GM04504 (cell line): ENCODE measurements around the gene ETFB.

Experiments used
- DNase-seq: peaks from one replicate; pipeline ENCODE4 v3.0.0-alpha.2; 2012; ENCODE audit warnings: low read depth

Gene ETFB

DNA sequence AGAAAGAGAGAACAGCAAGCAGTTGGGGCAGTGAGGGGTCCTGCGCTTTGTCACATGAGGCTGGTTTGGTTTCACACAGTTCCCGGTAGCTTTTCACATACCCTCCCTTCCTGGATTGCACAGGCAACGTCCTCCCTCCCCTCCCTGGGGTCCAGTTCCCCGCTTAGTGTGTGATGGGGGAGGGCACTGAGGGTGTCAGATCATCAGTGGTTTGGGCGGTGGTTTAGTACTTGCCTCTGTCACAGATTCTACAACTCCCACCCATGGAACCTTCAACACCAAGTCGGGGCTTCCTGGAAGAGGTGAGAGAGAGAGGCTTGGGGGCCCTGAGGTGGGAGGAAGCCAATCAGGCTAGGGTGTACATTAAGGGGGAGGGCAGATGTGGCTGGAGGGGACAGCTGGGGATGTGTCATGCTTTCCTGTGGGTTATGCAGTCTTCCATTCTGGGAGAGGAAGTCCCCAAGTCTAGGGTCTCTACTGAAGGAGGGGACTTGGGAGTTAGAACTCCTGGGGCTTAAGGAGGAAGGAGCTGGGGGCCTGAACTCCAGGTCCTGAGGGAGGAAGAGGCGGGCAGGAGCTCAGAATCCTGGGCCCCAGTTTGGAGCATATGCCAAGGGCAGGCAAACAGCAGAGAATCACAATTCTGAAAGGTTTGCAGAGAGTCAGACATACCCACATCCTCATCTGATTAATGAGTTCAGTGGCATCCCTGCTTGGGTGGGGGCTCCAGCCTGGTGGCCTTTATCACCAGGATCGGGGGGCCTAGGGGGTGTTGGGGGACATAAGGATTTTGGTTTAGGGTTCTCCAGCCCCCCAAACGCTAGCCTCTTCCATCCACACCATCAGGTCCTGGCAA, 6.7 kb upstream of the ETFB start, which contains the start of gene NKG7:
Gene NKG7 (minus strand): TSS at position 6 of the 856 bp plus-strand sequence. CDS start 119 bp downstream, outside the sequence.
- no peak for DNase-seq

DNA sequence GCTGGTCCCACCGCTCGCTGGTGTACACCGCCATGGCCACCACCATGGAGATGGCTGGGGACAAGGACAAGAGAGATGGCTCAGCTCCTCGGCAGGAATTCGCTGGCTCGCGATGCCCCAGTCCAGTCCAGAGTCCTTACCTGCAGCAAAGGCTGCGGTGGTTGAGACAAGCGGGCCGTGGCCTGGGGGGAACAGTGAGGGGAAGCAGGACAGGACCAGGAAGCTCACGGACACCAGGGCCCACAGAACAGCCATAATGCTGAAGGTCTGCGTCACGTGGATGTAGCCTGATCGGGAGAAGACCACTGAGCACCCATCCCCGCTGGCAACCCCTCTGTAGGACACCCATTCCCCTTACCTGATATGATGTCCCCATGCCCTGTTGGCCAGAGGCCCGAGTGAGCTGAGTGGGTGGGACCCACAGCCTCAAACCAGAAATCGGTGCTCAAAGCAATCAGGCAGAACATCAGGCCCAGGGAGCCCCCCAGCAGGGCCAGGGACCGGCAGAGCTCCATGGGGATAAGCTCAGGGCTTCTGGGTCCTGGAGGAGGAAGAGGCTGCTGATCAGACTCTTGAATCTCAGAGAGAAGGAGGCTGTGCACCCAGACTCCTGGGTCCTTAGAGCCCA, 5.9 kb upstream of the ETFB start:
- no peak for DNase-seq

DNA sequence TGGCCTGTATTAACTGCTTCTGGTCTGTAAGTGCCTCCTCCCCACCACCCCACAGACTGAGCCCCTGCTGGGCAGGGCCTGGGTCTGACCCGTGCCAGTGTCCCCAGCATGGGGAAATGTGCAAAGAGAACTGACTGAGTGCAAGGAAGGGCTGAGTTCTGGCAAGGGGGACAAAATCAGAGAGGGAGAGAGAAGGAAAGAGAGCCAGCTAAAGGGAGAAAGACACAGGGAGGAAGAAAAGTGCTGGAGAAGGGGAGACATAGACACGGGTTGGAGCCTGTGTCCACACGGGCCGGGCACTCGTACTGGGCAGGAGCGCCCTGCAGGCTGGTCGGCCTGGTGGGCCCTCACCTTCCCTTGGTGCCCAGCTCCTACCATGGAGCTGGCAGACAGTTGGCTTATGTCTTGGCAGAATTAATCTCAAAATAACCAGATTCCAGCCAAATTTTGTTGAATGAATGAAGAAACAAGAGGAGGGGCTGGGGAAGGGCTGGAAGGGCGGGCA, 5.0 kb upstream of the ETFB start:
- DNase-seq, result no peak

DNA sequence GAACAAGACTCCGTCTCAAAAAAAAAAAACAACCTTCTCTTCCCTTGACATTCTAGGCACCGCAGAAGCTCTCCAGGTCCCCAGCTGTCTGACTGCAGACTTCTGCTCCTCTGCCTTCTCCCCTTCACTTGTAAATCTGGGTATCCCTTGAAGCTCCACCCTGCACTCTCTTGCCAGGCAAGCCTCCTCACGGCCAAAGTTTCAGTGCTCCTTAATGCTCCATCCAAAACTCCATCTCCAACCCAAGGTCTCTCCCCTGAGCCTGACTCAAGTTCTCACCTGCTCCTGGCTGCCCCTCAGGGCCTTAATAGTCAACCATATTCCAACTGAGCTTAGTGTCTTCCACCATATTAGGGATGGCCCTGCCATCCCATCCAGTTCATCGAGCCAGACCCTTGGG, 4.0 kb upstream of the ETFB start:
- no peak for DNase-seq

DNA sequence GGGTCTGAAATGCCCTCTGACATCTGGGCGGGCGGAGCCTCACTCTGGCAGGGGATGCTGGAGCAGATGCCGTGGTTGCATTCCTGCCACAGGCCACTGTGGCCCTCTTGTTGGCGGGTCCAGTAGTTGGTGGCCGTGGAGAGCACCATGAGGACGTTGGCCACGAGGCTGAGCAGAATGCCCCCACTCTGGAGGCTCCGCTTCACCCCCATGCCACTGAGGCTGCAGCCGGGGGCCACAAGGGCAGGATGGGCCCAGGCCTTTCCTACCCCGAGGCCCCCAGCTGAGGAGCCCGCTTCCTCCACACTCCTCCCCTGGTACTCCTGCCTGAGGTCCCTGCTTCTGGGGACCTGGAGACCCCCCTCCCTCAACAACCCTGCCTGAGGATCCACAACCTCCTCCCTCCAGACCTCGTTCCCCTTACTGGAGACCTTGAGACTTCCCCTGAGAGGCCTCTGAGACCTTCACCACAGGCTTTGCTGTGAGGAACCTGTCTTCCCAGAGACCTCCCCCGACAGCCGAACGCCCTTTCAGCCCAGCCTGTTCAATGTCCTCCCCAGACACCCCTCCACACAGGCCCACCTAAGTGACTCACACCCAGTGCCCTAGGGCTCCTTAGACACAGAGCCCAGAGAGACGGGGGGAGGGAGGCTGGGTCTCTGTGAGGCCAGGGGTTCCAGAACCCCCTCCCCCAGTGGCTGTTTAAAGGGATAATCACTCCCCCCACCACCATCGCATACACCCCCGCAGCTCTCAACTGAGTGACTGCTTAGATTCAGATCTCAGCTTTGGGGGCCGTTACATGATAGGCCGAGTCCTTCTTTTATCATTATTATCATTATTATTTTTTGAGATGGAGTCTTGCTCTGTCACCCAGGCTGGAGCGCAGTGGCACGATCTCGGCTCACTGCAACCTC, 2.4 kb upstream of the ETFB start, which contains the start of gene CLDND2:
Gene CLDND2 (minus strand): TSS at position 638 of the 917 bp plus-strand sequence. CDS start 426 bp downstream, at position 212.
- DNase-seq, result no peak

DNA sequence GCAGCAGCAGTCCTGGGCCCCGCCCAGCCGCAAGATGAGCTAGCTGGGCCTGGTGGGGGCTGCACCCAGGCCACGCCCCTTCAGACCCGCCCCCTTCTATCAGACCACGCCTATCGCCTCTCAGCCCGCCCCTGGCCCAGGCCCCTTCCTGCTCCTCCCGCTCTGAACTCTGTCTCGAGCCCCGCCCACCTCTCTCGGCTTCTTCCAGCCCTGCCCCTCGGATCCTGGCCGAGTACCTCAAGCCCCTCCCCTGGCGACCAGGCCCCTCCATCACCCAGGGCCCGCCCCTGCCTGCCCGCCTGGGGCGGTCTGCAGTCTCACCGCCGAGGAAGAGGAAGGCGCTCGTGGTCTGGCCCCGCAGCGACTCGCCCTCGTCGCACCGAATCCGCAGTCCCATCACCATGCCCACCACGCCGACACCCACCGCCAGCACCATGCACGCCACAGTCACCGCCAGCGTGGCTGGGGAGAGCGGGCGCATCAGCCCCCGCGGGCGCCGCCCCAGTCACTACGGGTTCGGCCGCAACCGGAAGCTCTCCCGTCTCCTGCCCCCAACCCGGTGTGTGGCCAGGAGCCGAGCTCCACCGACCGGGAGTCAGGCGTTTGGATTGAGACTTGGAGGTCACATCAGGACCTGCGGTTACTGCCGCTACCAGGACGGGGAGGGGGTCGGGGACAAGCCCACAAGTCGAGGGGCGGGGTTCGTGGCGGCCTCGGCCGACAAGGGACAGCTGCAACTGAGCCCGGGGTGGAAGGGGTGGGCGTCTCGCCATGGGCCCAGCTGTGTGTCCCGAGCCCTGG, 1.6 kb upstream of the ETFB start:
- DNase-seq, result peak; percentile 97

DNA sequence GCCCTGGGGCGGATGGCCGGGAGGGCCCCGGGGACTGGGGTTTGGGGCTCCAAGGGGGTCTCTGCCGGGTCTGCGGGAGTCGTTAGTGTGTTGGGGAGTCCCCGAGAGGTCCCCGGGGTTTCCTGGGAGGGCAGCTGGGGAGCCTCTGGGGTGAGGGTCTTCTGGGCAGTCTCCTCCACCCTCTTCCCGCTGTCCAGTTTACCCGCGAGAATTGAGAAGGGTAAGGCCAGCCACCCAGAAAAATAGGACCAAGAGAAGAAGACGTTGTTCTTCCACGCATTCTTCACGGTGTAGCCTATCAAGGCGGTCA, 1.0 kb upstream of the ETFB start:
- DNase-seq, result no peak

DNA sequence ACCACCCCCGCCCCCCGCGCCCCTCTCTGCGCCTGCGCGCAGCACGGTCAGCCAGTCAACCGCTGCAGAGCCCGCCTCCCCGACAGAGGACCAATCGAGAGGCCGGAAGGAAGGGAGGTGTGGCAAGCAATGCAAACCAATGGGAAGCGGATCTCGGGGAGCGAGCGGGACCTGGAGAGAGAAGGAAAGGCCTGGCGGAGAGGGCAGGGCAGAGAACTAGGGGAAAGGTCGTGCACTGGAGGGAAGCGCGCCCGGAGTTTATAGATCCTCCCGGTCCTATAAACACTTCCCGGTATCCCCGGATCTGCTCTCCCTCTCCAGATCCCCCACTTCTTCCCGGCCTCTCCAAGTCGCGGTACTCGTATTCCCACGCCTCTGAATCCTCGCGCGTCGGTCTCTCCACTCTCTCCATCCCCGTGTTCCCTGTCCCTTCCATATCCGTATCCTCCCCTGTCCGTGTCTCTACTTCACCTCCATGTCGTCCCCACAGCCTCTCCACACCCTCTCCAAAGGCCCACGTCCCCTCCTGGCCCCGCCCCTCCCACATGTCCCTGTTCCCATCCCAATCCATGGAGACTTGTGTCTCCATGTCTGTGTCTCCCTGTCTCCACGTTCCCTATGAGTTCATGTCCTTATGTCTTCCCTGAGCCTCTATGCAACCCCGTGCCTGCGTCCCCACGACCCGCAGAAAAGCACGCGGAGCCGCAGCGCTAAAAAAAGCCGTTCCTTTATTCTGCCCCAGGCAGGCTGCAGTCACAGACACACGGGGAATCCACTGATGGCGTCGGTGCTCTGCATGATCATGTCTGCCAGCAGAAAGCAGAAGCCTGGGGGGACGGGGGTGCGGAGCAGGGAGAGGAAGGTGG, 434 bp upstream of the ETFB start:
- peak; percentile 97 for DNase-seq

DNA sequence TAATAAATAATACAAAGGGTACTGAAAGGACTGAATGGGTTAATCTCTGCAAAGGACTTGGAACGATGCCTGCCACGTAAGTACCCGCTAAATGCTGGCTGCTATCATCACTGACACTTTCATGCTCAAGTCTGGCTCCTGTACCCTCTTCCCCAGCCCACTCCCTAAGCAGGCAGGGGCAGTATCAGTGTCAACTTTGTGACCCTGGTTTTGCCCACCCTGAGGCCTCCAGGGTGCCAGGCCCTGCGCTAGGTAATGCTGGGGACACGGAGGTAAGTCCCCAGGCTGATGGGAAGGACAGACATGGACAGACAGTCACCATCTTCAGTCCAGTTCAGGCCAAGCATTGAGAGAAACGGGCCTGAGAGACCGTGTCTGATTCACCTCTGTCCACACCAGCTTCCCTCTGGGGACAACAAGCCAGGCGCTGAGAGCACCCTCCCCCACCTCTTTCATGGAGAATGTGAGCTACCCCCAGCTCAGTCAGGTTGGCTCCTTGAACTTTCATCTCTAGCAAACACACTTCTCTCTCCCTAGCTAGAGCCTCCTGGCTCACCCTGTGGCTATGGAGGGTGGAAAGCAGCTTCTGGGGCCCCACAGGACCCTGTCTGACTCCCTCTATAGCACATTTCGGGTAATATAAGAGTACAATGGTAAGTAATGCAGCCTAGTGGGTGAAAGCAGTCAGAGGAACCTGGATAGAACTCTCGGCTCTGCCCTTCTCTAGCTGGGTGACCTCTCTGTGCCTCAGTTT, 800 bp downstream of the ETFB start:
- no peak for DNase-seq

DNA sequence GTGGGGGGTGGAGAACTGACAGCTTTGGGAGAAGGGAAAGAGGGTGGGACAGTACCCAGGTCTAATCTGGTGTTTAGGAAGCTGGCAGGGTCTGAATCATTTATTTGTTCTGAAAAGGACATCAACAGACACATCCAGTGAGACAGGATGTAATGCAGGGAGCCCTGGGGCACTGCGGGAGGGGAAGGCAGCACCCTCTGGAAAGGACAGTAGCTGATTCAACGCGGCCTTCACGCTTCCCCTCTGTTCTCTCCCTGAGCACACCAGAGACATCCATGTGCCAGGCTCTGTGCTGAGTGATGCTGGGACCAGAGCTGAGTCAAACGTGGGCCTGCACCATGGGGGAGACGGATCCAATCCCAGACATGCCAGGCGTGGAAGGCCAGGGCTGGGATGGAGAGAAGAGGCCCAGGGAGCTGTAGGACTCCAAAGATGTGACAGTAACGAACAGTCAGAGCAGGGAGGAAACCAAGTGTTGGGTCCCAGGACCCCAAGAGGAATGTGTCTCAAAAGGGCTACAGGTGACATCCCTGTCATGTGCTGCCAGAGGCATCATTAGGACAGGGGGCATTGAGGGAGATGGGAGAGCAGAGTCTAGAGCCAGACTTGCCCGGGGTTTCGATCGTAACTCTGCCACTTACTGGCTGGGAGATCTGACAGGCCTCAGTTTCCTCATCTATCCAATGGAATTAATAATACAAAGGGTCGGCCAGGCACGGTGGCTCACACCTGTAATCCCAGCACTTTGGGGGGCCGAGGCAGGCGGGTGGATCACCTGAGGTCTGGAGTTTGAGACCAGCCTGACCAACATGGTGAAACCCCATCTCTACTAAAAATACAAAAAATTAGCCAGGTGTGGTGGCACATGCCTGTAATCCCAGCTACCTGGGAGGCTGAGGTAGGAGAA, 1.7 kb downstream of the ETFB start:
- no peak for DNase-seq

DNA sequence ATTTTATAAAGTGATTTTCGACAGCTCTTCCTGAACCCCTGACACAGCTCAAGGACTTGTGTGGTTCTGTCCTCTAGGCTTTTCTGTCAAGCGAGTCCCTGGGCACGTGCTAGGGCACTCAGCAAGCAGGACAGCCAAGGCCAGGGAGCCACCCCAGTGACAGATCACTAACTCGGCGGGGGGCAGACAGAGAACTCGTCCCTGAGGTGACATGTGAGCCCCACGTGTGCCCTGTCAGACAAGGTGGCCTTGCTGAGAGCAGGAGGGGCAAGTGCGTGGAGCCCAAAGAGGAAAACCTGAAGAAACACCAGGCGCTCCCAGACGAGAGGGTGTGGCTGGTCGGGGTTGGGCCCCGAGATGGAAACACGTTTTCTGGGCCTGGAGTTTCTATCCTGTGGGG, 4.9 kb downstream of the ETFB start:
- DNase-seq, result no peak

DNA sequence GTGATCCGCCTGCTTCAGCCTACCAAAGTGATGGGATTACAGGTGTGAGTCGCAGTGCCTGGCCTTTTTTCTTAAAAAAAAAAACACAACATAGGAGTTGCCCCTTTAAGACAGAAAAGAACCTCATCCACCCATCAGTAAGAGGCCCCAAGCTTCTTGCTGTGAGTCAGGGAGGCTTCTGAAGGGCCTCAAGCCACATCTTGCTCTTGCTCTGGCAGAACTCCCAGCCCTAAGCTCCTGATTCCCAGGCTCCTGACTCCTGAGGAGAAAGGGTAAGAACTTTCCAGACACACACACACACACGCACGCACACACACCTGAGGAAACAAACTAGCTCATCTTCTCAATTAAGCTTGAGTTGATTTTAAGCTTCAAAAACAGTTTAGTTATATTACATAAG, 6.9 kb downstream of the ETFB start:
- peak; percentile 80 for DNase-seq

DNA sequence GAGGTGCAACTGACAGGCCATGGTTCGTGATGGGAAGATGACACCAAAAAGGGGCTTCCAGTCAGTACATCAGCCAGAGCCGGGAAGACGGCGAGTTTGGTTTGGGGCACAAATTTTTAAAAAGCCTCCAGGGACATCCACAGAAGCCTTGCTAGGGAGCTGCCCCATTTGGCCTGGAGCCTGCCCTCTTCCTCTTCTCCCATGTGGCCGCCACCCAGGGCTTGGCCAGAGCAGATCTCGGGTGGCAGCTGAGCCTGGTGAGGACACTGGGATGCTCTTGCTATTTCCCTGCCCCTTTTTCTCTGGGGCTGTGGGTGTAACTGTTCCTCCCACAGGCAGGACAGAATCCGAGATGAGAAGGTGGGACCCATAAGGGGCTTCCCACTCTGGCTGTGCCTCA, 8.2 kb downstream of the ETFB start:
- DNase-seq, result no peak

DNA sequence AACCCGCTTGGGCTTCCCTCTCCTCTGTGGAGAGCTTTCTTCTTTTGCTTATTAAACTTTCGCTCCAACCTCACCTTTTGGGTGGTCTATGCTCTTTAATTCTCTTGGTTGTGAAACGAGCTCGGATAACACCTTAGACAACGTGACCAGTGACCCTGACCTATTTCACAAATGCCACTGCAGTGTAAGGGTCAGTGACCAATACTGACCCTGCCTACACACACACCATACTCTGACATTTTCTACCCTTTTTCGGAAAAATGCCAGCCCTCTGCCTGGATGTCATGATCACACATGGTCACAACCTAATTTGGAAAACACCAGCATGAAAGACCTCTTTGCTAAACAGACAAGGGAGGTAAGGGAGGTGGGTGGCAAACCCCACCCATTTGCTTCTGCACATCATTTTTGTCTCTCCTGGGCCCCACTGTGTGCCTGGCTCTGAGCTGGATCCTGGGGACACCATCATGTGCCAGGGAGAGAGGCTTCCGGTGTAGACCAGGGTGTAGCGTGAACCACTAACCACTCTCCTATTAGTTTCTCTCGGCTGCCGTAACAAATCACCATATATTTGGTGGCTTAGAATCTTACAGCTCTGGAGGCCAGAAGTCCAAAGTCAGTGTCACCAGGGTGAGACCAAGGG, 9.9 kb downstream of the ETFB start:
- no peak for DNase-seq

DNA sequence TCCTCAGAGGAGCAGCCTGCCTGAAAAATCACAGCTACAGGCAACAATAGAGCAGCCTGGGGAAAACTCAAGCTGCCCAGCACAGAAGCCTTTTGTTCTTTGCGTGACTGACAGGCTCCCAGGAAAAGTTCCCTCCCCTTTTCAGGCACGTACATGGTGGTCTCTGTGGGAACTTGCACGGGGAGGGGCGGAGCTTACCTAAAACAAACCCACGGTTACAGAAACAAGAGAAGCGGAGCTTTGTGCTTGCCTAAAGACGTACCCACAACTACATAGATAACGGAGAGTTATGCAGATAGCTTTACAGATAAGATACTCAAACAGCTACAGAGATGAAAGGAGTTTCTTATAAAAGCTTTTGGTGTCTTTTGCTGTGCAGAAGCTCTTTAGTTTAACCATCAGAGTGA, 11.4 kb downstream of the ETFB start:
- no peak for DNase-seq

DNA sequence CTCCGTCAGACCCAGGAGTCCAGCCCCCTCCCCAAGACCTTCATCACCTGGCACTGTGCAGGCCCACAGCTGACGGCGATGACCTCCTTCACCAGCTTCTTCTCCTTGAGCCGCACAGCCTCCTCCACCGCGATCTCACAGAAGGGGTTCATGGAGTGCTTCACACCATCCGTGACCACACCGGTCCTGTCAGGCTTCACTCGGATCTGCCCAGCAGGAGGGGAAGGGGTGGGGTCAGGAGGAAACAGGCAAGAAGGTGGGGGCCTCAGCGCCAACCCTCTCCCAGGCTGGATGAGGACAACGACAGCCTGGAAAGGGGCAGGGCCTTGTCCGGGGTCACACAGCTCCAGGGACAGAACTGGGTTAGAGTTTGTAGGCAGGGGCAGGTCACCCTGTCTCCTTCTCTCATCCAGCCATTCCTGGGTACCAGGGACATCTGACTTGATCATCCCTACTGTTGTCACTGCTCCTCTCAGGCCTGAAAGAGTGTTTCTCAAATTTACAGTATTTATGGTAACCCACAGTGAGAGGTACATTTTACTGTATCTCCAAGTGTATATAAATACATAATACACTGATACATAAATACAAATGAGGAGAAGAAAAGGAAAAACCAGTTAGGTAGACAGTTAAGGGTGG, 12.0 kb downstream of the ETFB start:
- DNase-seq, result no peak

DNA sequence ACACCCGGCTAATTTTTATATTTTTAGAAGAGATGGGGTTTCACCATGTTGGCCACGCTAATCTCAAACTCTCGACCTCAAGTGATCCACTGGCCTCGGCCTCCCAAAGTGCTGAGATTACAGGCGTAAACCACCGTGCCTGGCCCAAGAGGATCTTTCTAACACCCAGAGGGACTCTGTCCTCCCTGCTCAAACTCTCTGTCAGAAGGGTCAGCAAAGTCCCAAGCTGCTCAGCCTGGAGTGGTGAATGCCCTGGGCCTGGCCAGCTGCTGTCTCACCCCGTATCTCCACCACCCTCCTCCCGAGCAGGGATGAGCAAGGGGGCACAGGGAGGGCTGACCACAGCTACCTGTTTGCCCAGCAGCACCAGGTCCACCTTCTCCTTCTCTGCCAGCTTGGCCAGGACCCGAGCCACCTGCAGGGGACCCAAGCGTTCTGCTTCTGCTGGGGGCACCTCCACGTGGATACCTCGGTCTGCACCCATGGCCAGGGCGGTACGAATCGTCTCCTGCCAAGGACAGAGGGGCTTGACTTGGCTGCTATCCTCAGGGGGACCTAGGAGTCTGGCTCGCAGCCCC, 13.3 kb downstream of the ETFB start:
- DNase-seq, result no peak
